GM21360 (cell line): Measurements from ENCODE around the gene CYP2A13.
"Not testable (repeated sequence)": the region's sequence is repeated elsewhere in the genome, so short reads cannot be mapped to it uniquely, and the experiment has no call there.

Source experiments
- ATAC-seq: cut with Tn5 transposase; IDR thresholded peaks from one replicate; pipeline ENCODE4 v1.9.1; 2021; ENCODE audit warnings: mild to moderate bottlenecking, moderate library complexity; ENCODE audit not compliant: unreplicated experiment

The CYP2A13 gene

DNA sequence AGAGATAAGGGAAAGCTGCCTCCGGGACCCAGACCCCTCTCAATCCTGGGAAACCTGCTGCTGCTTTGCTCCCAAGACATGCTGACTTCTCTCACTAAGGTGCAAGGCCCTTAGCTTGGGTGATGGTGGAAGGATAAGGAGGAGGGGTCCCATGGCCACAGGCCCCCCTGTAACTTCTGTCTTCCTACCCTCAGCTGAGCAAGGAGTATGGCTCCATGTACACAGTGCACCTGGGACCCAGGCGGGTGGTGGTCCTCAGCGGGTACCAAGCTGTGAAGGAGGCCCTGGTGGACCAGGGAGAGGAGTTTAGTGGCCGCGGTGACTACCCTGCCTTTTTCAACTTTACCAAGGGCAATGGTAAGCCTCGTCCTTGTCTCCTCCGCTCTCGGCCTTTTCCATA, 28.0 kb downstream of the CYP2A13 start:
- no peak for ATAC-seq

DNA sequence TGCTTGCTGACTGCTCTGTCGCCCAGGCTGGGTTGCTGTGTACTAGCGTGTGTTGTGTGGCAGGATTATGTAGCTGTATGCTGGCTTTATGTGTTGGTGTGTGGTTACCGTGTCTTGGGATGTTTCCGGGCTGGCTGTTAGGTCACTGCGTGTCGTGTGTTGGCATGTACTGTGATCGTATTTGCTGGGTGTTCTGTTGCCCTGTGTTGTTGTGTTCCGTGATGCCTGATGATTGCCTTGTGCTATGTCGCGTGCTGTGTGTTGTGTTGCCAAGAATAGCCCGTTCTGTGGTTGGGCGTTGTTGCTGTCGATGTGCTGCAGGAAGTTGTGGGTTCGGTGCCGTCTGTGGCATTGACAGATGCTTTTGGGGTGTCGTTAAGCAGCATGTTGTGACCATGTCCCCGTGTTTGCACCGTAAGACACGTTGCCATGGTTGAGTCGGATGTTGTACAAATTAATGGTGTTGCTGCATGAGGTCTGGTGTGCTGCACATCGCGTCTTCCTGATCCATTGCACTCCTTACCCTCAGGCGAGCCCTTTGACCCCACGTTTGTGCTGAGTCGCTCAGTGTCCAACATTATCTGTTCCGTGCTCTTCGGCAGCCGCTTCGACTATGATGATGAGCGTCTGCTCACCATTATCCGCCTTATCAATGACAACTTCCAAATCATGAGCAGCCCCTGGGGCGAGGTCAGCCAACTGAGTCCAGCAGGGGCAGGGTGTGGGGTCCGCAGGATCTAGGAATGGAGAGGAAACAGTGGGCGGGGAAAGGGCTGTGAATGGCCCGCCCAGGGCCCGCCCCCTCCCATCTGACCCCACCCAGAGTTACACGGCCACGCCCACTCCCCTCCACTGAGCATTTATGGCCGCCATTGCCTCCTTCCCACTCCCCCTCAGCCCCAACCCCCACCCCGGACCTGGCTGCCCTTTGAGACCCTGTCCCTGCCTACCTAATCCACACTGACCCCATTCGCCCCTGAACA, 33.0 kb downstream of the CYP2A13 start:
- ATAC-seq, result not testable (repeated sequence)

DNA sequence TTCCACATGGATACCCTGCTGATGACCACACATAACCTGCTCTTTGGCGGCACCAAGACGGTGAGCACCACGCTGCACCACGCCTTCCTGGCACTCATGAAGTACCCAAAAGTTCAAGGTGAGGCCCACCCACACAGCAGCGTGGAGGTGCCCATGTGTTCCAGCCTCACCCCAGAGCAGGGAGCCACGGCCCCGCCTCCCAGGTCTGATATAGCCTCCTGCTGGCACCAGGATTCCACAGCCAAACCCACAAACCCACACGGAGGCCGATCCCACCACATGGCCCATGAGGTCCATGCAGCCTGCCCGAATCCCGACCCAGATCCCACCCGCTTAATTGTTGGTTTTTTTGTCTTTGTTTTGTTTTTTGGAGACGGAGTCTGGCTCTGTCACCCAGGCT, 34.6 kb downstream of the CYP2A13 start:
- not testable (repeated sequence) for ATAC-seq

DNA sequence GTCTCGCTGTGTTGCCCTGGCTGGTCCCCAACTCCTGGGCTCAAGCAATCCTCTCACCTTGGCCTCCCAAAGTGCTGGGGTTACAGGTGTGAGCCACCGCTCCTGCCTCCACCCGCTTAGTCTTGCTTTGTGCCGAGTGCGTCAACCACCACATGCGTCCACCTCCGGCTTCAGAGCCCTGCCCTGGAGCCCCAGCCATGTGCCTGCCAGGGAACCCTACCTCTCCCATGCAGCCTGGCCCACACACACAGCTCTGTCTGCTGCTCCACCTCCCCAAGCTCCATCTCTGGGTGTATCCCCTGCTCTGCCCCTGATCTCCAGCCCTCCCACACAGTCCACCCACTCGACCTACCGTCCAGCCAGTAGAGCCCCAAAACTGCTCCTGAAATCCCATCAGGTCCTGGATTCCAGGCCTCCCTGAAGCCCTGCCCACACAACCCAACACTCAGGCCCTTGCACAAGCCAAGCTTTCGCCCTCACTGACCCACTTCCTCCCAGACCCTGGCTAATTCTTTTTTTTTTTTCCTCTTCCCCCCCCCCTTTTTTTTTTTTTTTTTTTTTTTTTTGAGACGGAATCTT, 35.6 kb downstream of the CYP2A13 start:
- no peak for ATAC-seq

DNA sequence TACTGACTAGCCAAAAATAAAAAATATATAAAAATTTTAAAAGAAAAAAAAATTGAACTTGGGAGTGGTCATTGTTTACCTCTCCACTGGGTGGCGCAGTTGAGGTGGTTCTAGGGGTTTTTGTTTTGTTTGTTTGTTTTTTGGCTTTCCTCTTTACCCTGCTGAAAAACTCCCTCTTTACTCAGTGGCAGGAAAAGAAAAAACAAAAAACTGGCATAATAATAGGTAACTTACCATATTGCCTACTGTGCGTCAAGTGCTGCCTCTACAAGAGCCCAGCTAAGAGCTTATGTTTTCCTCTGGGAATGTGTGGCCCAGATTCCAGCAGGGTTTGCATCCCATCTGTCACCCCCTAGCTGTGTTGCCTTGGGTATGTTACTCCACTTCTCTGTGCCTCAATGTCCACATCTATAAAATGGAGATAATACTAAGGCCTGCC, 38.5 kb downstream of the CYP2A13 start:
- not testable (repeated sequence) for ATAC-seq

DNA sequence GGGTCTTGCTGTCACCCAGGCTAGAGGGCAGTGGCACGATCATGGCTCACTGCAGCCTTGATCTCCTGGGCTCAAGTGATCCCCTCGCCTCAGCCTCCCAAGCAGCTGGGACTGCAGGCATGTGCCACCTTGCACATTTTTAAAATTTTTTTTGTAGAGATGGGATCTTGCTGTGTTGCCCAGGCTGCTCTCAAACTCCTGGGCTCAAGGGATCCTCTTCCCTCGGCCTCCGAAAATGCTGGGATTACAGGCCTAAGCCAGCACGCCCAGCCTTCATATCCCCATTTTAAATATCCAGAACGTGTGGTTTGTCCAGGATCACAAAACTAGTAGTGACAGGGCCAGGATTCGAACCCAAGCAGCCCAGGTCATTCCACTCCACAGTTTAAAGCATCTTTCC, 39.1 kb downstream of the CYP2A13 start:
- not testable (repeated sequence) for ATAC-seq

DNA sequence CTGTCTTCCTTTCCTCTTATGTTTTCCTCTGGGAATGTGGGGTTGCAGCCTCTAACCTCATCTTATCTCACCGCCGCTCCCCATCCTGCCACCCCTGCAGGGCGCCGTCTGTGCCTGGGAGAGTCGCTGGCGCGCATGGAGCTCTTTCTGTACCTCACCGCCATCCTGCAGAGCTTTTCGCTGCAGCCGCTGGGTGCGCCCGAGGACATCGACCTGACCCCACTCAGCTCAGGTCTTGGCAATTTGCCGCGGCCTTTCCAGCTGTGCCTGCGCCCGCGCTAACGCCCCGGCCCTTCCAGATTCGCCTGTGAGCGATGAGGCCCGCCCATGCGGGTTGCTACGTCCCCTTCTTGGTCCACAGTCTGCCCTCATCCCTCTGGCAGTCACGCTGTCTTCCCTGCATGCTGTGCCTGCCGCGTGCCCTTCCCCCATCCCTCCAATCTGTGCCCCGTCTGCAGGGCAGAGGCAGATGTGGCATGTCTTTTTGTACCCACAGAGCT, 39.6 kb downstream of the CYP2A13 start:
- ATAC-seq, result not testable (repeated sequence)

DNA sequence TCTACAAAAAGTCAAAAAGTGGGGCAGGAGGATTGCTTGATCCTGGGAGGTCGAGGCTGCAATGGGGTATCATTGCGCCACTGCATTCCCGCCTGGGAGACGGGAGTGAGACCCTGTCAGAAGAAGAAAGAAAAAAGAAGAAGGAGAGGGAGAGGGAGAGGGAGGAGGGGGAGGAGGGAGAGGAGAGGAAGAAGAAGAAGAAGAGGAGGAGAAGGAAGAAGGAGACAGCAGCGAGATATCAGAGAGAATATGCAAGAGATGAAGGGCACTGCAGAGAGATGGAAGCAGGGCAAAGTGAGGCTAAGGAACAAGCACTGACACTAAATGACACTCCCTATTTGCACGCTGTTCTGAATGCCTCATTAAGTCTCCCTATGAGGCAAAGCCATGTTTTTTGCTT, 40.4 kb downstream of the CYP2A13 start:
- no peak for ATAC-seq

DNA sequence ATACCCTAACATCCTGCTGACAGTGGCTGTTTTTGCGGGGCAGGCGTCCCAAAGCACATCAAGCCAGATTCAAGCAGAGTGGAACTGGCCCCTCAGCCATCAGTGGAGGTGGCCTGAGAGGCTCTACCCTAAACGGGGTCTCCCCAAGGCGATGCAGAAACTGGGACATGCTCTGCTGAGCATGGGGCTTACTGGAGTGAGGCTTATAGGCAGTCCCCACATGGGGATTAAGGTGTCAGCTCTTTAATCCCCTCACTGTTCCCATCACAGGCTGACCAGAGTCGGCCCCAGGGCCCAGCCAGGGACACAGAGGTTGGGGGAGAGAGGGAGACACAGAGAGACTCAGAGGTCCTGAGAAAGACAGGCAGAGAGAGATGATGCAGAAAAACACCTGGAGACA, 42.9 kb downstream of the CYP2A13 start:
- ATAC-seq, result no peak

DNA sequence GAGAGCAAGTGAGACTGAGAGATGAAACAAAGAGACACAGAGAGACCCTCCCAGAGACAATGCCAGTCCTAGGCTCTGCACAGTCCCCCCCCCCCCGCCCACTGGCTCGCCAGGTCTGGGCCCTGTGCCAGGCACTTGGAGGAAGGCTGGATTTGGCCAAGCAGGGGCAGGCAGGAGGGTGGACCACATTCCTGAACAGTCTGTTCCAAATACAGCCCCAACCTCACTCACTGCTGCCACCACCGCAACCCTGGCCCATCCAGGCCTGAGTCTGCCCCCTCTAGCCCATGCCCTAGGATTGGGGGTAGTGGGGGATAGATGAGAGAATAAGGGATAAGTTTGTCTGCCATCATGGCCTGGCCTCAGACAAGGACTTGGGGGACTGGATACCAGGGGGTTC, 45.0 kb downstream of the CYP2A13 start:
- ATAC-seq, result no peak

DNA sequence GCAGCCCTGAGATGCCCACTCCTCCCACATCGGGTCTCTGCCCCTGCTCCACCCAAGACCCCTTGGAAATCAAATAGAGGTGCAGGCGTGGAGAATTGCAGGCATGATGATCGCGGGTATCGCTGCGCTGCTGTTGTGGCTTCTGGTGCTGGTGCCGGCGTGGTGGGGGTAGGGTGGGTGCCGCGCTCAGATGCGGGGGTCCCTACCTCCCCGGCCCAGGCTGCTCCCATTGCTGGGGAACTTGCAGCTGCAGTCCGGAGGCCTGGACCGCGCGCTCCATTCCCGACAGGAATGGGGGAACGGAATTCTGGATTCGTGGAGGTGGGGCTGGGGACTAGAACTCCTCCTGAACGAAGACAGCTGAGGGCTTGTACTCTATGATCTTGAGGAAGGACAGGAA, 46.4 kb downstream of the CYP2A13 start:
- ATAC-seq, result no peak

DNA sequence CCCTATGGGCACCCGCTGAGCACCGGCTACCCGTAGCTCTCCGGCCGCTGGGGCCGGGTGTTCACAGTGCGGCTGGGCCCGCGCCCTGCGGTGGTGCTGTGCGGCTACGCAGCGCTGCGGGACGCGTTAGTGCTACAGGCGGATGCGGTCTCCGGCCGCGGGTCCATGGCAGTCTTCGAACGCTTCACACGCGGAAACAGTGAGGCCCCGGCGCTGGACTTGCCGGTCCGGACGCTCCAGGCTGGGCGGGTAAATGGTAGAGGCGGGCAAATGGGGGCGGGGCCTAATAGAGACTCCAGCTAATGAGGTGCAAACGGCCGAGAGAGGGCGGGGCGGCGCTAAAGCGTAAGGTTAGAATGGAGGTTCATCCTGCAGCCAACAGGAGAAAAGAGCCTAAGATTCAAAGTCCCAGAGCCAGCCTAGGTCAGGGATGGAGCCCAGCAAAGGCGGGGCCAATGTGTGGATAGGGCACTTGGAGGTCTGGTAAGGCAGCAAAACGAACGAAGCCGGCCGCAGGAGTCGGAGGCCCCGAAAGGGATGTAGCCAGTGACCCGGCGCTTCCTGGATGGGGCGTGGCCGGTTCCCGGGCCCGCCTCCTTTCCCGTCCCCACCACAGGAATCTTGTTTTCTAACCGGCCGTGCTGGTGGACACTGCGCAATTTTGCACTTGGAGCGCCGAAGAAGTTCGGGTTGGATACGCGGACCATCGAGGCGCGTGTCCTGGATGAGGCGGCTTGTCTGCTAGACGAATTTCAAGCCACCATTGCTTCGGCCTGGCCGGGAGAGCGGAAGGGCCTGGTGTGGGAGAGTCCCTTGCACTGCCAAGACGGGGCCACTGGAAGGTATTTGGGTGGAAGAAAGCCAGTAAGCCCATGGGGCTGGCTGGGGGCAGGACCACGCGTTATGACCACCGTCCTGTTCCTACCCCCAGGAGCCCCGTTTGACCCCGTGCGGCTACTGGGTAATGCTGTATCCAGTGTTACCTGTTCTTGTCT, 47.4 kb downstream of the CYP2A13 start:
- not testable (repeated sequence) for ATAC-seq

DNA sequence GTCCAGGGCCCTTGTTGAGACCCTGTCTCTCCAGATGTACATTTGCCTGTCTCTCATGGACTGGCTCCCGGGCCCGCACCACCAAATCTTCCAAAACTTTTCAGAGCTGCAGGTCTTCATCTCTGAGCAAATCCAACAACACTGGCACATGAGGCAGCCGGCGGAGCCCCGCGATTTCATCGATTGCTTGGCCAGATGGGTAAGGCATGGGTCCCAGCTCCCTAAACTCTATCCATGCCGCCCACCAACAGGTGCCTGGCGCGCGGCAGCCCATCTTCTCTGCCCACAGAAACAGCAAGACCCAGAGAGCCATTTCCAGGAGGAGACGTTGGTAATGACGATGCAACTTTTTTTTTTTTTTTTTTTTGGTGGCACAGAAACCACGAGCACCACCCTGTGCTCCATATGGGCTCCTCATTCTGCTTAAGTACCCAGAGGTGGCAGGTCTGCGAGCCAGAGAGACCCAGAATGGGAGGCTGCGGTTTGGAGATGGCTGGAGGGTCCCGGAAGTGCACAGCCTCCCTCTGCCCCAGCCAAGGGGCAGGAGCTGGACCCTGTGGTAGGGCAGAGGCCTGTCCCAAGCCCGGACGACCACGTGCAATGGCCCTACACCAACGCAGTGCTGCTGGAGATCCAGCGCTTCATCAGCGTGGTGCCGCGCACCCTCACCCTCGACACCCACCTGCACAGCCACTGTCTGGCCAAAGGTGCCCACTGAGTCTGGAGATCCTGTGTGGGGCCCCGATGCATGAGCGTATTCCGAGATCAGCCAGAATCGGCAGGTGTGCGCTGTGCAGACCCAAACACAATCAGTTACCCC, 48.6 kb downstream of the CYP2A13 start:
- no peak for ATAC-seq

DNA sequence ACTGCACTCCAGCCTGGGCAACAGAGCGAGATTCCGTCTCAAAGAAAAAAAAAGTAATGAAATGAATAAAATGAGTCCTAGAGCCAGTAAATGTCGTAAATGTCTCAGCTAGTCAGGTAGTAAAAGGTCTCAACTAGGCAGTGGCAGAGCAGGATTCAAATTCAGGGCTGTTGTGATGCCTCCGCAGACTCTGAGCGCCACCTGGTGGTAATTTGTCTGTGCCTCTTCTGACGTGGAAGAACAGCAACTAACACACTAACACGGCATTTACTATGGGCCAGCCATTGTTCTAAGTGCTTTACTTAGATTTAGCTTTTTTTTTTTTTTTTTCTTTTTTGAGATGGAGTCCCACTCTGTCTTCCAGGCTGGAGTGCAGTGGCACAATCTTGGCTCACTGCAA, 56.2 kb downstream of the CYP2A13 start:
- no peak for ATAC-seq
